COLO668 (cell line): ENCODE data around the gene TIMD4.
A peak's percentile ranks its signal among the peaks of the same experiment; 100 is the strongest.

Experiments used
- DNase-seq: peaks from one replicate; lab custom pipeline; 2025; ENCODE audit not compliant: unreplicated experiment; lab: John Stamatoyannopoulos, UW

The TIMD4 gene

DNA sequence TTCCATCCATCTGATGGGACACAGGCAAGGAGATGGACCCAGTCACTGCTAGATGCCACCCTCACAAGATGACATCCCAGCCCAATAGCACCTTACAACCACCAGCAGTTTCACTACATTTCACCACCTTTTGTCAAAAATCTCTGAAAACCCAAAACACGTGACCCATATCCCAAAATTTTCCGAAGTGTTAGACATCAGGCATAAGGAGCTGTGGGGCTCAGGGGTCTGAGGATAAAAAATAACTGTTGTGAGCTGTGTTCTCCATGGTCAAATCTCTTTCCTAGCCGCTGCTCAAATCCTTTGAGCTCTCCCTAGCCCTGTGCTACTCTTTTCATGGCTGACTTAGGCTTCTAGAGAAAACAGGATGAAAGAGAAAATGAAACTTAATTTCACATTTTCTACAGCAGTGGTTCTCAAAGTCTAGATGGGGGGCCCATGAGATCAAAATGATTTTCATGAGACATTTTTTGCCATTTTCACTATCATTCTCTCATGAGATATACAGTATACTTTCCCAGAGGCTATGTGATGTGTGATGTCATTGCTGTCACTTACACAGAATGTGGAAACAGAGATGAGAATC lies 40.7 kb downstream of the TIMD4 start:
- no peak for DNase-seq

DNA sequence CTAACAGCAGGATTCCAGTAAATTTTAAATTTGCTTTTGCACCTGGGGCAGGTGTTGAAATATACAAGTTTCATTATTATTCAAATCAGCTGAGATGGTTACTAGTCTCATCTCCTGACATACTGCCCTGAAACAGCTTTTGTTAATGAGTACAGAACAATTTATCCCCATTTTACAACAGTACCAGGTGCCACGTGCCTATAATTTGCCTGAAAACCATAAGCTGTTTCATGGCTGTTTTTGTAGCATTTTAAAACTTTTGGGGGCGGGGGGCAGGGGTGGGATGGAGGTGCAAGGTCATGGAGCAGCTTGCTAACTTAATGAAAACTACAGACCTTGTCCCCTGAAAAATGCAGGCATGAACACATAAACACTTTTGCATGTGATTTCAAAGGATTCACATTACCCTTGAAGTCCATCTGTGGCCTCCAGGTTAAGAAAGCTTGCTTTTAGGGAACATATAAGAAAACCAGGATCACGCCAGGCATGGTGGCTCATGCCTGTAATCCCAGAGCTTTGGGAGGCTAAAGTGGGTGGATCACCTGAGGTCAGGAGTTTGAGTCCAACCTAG lies 42.1 kb downstream of the TIMD4 start:
- DNase-seq, result no peak

DNA sequence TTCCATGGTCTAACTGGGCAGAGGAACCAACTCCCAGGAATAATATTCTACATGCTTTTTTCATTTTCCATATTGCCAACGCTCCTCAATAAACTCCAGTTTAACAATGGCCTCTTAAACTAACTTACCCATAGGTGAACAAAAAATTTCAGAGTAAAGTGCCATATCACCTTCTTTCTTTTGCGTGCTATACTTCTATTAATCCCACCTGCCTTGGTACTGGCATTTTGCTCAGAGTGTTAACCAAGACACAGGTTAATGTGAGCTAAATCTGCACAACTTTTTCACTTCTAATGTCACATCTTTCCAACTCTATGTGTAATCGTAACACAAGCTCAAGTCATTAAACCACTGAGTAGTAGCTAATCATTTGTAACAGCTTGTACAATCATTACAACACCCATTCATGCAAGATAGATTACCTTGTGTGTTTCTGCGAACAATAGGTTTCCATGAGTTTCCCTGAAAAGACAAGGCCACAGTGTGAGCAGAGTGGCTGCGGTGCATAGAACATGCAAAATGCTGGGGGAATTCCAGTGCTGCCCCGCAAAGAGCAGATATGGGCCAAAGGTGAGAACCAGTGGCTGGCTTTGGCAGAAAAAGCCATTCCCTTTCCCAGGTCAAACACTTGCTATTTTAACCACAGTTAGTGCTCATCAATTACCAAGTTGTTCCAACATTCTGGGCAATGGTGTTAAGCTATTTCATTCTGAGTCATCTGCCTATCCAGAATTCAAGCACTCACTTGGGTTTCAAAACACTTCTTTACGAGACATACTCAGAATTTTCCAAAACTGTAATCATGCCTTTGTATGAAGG lies 42.8 kb downstream of the TIMD4 start:
- peak; percentile 20 for DNase-seq

GRCh38 chr5:156918311-156918845 lies 44.6 kb downstream of the TIMD4 start:
- DNase-seq, result no peak

DNA sequence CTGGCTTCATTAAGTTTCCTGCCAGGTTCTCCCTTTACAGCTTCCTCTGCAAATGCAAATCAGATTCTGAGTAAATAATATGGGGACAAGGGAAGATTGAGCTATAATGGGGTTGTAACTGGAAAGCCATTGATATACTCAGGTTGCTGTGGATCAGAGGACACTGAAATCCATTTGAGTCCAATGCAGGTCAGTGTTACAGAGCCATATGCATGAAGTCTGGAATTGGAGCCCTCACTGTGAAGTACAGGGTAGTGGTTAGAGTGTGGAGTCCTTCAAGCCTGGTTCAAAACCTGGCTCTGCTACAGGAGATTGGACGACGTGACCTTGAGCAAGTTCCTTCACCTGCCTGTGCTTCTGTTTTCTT lies 48.7 kb downstream of the TIMD4 start:
- DNase-seq, result peak; percentile 19

GRCh38 chr5:156913719-156914370 lies 49.2 kb downstream of the TIMD4 start:
- peak; percentile 59 for DNase-seq

GRCh38 chr5:156913355-156913718 lies 49.7 kb downstream of the TIMD4 start:
- DNase-seq, result no peak

DNA sequence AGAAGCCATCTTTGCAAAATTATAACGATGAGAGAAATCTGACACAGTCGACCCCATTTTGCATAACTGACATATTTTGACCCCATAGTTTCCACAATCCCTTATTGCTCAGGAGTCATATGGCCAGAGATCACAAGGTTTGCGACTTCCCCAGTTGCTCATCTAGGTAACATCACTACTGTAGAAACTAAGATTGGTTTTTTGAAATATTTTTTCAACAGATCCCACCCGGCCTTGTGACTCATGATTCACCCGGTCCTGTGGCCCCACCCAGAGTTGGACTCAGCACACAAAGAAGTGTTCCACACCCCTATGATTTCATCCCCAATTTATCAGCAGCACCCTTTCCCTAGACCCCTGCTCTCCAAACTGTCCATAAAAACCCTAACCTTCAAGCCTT lies 50.2 kb downstream of the TIMD4 start:
- no peak for DNase-seq

GRCh38 chr5:156909180-156909579 lies 53.8 kb downstream of the TIMD4 start:
- DNase-seq, result no peak

- no peak for DNase-seq
These were observed 55.4 kb downstream of the TIMD4 start for GRCh38 chr5:156907667-156908066.

GRCh38 chr5:156906807-156907206 lies 56.2 kb downstream of the TIMD4 start:
- DNase-seq, result no peak

- DNase-seq, result no peak
These were observed 66.5 kb downstream of the TIMD4 start for GRCh38 chr5:156896546-156896945.

DNA sequence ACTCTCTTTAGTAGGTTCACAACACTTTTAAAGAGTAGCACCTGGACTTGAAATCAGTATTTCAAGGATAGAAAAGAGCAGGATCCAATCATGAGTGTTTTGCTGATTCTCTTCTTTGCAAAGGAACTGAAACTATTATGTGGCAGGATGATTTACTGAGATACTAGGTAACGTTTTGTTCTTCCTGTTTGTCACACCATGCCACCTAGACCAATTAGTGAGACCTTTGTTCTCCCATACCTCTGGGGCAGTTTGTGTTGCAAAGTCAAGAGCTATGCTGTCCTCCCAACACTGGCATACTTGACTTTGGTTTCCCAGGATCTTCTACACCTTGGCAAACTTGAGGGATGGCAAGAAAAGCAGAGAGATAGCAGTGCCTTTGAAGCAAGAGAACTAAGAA lies 69.5 kb downstream of the TIMD4 start:
- no peak for DNase-seq

GRCh38 chr5:156892864-156893263 lies 70.2 kb downstream of the TIMD4 start:
- no peak for DNase-seq

DNA sequence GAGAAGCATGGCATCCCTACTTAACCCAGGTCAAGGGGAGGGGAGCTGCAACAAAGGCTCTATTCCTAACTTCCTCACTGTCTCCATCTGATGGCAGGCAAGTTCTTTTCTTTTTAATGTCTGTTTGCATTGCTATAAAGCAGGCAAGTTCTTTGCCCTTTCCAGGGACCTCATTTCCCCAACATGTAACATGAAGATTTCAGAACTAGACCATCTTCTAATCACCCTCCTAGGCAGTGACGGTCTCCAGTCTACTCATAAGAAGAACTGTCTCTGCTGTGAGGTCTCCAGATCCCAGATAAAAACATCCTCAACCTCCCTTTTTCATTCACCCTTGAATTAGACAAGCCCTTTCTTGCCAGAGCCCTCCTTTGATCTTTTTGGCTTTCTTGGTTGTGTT lies 70.8 kb downstream of the TIMD4 start:
- DNase-seq, result no peak

- peak; percentile 50 for DNase-seq
These were observed 74.5 kb downstream of the TIMD4 start for GRCh38 chr5:156888520-156888919.

- DNase-seq, result no peak
These were observed 79.6 kb downstream of the TIMD4 start for GRCh38 chr5:156883316-156883875.

GRCh38 chr5:156879665-156880285 lies 83.3 kb downstream of the TIMD4 start:
- peak; percentile 32 for DNase-seq

DNA sequence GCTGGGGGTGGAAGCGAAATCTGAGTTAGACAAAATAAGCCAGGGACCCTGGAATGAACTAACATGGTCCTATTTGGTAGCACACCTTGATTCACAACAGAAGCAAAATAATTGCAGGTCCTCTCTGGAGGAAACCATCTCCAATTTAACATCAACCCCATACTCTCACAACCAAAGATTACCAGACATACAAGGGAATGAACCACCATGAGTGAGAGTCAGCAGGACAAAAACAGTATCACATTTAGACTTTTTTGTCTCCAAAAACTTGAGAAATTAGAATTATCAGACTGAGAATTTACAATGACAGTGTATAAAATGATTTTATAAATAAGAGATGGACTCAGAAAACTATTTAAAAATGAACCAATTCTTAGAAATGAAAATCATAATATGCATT lies 91.8 kb downstream of the TIMD4 start:
- DNase-seq, result no peak

DNA sequence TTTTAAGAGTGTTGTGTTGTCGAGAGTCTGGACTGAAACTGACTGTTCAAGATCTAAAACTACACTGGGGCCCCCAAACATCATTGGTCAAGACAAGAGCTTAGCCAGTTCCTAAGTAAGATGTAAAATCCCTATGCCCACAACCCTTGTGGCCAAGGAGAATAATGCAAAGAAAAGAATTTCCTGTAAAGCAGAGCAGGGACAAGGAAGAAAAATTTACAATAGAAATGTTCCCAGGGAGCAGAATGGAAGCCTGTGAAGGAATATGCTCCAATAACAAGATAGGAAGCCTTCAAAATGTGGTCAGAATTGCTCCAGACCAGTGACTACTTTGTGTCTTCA lies 92.6 kb downstream of the TIMD4 start:
- DNase-seq, result no peak
